ENCODE measurements around the gene NKAIN4.

- TF ChIP-seq, protein P1, sequence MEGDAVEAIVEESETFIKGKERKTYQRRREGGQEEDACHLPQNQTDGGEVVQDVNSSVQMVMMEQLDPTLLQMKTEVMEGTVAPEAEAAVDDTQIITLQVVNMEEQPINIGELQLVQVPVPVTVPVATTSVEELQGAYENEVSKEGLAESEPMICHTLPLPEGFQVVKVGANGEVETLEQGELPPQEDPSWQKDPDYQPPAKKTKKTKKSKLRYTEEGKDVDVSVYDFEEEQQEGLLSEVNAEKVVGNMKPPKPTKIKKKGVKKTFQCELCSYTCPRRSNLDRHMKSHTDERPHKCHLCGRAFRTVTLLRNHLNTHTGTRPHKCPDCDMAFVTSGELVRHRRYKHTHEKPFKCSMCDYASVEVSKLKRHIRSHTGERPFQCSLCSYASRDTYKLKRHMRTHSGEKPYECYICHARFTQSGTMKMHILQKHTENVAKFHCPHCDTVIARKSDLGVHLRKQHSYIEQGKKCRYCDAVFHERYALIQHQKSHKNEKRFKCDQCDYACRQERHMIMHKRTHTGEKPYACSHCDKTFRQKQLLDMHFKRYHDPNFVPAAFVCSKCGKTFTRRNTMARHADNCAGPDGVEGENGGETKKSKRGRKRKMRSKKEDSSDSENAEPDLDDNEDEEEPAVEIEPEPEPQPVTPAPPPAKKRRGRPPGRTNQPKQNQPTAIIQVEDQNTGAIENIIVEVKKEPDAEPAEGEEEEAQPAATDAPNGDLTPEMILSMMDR (IDR thresholded peaks at IDR 0.05; ENCODE audit: poor library complexity), result no peak
- TF ChIP-seq EZH2phosphoT487 (IDR thresholded peaks at IDR 0.05; ENCODE audit: low read depth, severe bottlenecking, unreplicated experiment), result no peak
These were observed 4.5 kb upstream of the NKAIN4 start for GRCh38 chr20:63258781-63259180.
